ENCODE results near the gene COL6A5.

- no peak for TF ChIP-seq POLR2A (IDR thresholded peaks at IDR 0.05; ENCODE audit: low read depth, low read length)
- no peak for TF ChIP-seq CTCF (IDR thresholded peaks at IDR 0.05; ENCODE audit: extremely low read depth in 1 of 2, insufficient read depth in 1 of 2, low read depth in 1 of 2, low read length in 2 of 2)
- no peak for TF ChIP-seq MYC (IDR thresholded peaks at IDR 0.05; ENCODE audit: low read depth, low read length)
- no peak for TF ChIP-seq EZH2 (IDR thresholded peaks at IDR 0.05; ENCODE audit: borderline replicate concordance, low read depth, low read length, severe bottlenecking)
Observed at GRCh38 chr3:130316169-130316568, 29.3 kb upstream of the COL6A5 start.

All from endothelial cell of umbilical vein (primary cell).